OCI-LY1 (cell line): ENCODE data around the gene BPIFB4.

Experiments used
- H2AFZ ChIP-seq: fragments of 200-600 bp; sonication (generic), shearing (Covaris generic); 2 replicates; pipeline ENCODE4 v1.6.0; 2014; ENCODE audit warnings: antibody characterized with exemption, mild to moderate bottlenecking, low read length
- H3F3A ChIP-seq: fragments of 200-600 bp; sonication (generic), shearing (Covaris generic); 2 replicates; pipeline ENCODE4 v1.6.0; 2014; ENCODE audit warnings: mild to moderate bottlenecking, antibody characterized with exemption, low read length, moderate library complexity; ENCODE audit not compliant: insufficient read depth
- H3K27ac ChIP-seq: fragments of 200-600 bp; sonication (generic); 2 replicates; pipeline ENCODE4 v1.5.1; 2014; ENCODE audit warnings: low read length, mixed run types, mild to moderate bottlenecking, low read depth; ENCODE audit not compliant: poor library complexity, severe bottlenecking
- H3K27me3 ChIP-seq: fragments of 200-600 bp; sonication (generic); 2 replicates; pipeline ENCODE4 v1.6.0; 2014; ENCODE audit warnings: antibody characterized with exemption, mild to moderate bottlenecking, low read length, moderate library complexity; ENCODE audit not compliant: insufficient read depth
- H3K36me3 ChIP-seq: fragments of 200-600 bp; sonication (generic); 2 replicates; pipeline ENCODE4 v1.6.1; 2014; ENCODE audit warnings: mild to moderate bottlenecking, antibody characterized with exemption, low read length, moderate library complexity, mixed read lengths; ENCODE audit not compliant: insufficient read depth
- H3K4me1 ChIP-seq: fragments of 200-600 bp; sonication (generic); 2 replicates; pipeline ENCODE4 v1.5.1; 2014; ENCODE audit warnings: mild to moderate bottlenecking, low read length, moderate library complexity; ENCODE audit not compliant: insufficient read depth, severe bottlenecking
- H3K4me2 ChIP-seq: fragments of 200-600 bp; sonication (generic), shearing (Covaris generic); 2 replicates; pipeline ENCODE4 v1.6.1; 2014; ENCODE audit warnings: low read length
- H3K4me3 ChIP-seq: fragments of 200-600 bp; sonication (generic); 2 replicates; pipeline ENCODE4 v1.5.1; 2014; ENCODE audit warnings: low read length, low read depth, mild to moderate bottlenecking, mixed read lengths; ENCODE audit not compliant: poor library complexity, severe bottlenecking
- H3K79me2 ChIP-seq: fragments of 200-600 bp; shearing (Covaris generic); 2 replicates; pipeline ENCODE4 v1.6.1; 2016; ENCODE audit warnings: mixed run types, low read length, mixed read lengths; ENCODE audit not compliant: insufficient read depth
- H3K9ac ChIP-seq: fragments of 200-600 bp; sonication (generic), shearing (Covaris generic); 2 replicates; pipeline ENCODE4 v1.6.1; 2014; ENCODE audit warnings: mild to moderate bottlenecking, low read length, mixed read lengths
- H3K9me2 ChIP-seq: fragments of 200-600 bp; sonication (generic), shearing (Covaris generic); 2 replicates; pipeline ENCODE4 v1.6.1; 2014; ENCODE audit warnings: low read depth, mild to moderate bottlenecking, low read length, mixed read lengths
- H3K9me3 ChIP-seq: fragments of 200-600 bp; shearing (Covaris generic); 2 replicates; pipeline ENCODE4 v1.6.1; 2014; ENCODE audit warnings: low read length, mixed read lengths
- H4K20me1 ChIP-seq: fragments of 200-600 bp; sonication (generic), shearing (Covaris generic); 2 replicates; pipeline ENCODE4 v1.6.0; 2016; ENCODE audit warnings: mild to moderate bottlenecking, low read length; ENCODE audit not compliant: insufficient read depth
- CTCF ChIP-seq: fragments of 200-600 bp; sonication (generic), shearing (Covaris generic); IDR thresholded peaks from 2 replicates; pipeline ENCODE4 v1.5.1; 2017; ENCODE audit warnings: mild to moderate bottlenecking, antibody characterized with exemption, low read length, moderate library complexity, mixed read lengths
- EZH2 ChIP-seq: fragments of 200-600 bp; sonication (generic), shearing (Covaris generic); IDR thresholded peaks from 2 replicates; pipeline ENCODE4 v1.8.0; 2017; ENCODE audit warnings: borderline replicate concordance, mixed run types, mild to moderate bottlenecking, antibody characterized with exemption, low read length, moderate library complexity, mixed read lengths

BPIFB4 gene

GRCh38 chr20:33125983-33126382, 46.5 kb downstream of the BPIFB4 start:
- H3K79me2 ChIP-seq, result no peaks in the 10 kb centered on the region
- H3K9me3 ChIP-seq, result no peaks in the 10 kb centered on the region
- H3K4me2 ChIP-seq, result no peak overlapping the region
- H4K20me1 ChIP-seq, result no peaks in the 10 kb centered on the region
- no peaks in the 10 kb centered on the region for H3K36me3 ChIP-seq
- no peak overlapping the region for H3K27ac ChIP-seq
- H2AFZ ChIP-seq, result no peak overlapping the region
- H3K9ac ChIP-seq, result no peak overlapping the region
- TF ChIP-seq CTCF (no peak), EZH2 (no peak)
- H3K9me2 ChIP-seq, result no peaks in the 10 kb centered on the region
- no peaks in the 10 kb centered on the region for H3F3A ChIP-seq
- H3K27me3 ChIP-seq, result no peaks in the 10 kb centered on the region; the same call in 1 of the 2 replicates
- no peaks in the 10 kb centered on the region for H3K4me1 ChIP-seq
- no peak overlapping the region for H3K4me3 ChIP-seq

- Histone ChIP-seq H3K27me3 (no peaks in the 10 kb centered on the region; the same call in 1 of the 2 replicates), H3K9me3 (no peaks in the 10 kb centered on the region), H3K4me3 (no peak overlapping the region), H3F3A (no peaks in the 10 kb centered on the region), H3K9me2 (no peaks in the 10 kb centered on the region), H3K4me1 (no peaks in the 10 kb centered on the region), H2AFZ (no peak overlapping the region), H3K79me2 (no peaks in the 10 kb centered on the region), H3K36me3 (no peaks in the 10 kb centered on the region), H3K9ac (no peak overlapping the region), H4K20me1 (no peaks in the 10 kb centered on the region), H3K4me2 (no peak overlapping the region), H3K27ac (no peak overlapping the region)
- TF ChIP-seq CTCF, result no peak
- TF ChIP-seq EZH2, result no peak
Observed at GRCh38 chr20:33127422-33128097, 48.1 kb downstream of the BPIFB4 start.

DNA sequence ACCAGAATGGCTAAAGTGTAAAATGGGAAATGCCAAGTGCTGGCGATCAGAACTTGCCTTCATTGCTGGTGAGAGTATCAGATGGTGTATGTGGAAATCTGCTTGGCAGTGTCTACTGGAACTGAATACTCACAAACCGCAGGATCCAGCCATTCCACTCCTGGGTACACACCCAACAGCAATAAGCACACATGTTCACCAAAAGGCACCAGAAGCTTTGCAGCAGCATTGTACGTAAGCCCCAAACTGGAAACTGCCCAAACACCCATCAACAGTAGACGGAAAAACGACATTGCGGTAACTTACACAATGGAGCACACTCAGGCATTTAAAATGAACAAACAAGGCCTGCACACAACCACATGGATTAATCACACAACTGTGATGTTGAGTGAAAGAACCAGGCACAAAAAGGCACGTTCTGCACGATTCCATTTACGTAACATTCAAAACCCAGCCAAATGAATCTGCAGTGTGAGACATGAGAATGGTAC, 51.2 kb downstream of the BPIFB4 start:
- no peak overlapping the region for H3K4me3 ChIP-seq
- no peak overlapping the region for H3K27ac ChIP-seq
- no peaks in the 10 kb centered on the region for H3F3A ChIP-seq
- H2AFZ ChIP-seq, result no peak overlapping the region
- no peaks in the 10 kb centered on the region; the same call in 1 of the 2 replicates for H3K27me3 ChIP-seq
- no peaks in the 10 kb centered on the region for H4K20me1 ChIP-seq
- H3K4me2 ChIP-seq, result no peak overlapping the region
- H3K9me3 ChIP-seq, result no peaks in the 10 kb centered on the region
- H3K9me2 ChIP-seq, result no peaks in the 10 kb centered on the region
- H3K79me2 ChIP-seq, result no peaks in the 10 kb centered on the region
- H3K9ac ChIP-seq, result no peak overlapping the region
- H3K36me3 ChIP-seq, result no peaks in the 10 kb centered on the region
- H3K4me1 ChIP-seq, result no peaks in the 10 kb centered on the region
- TF ChIP-seq CTCF (no peak), EZH2 (no peak)
